HepG2 (cell line): ENCODE results near the gene PACSIN1. TPM values are rescaled to one million over a fixed set of nuclear protein-coding genes. Genes with fewer than 3 reads are reported as not detected.

Experiments used
- ATF7-NPFF ChIP-seq: sonication (generic); formaldehyde crosslinking; IDR thresholded peaks from 2 replicates; pipeline ENCODE4 v1.8.1; 2023; ENCODE audit warnings: mild to moderate bottlenecking, low read depth, missing genetic modification reagents, moderate library complexity
- BORCS8-MEF2B ChIP-seq: sonication (generic); formaldehyde crosslinking; IDR thresholded peaks from 2 replicates; pipeline ENCODE4 v1.8.0; 2022; ENCODE audit warnings: mild to moderate bottlenecking, missing genetic modification reagents
- ELF1 ChIP-seq: sonication (generic); formaldehyde crosslinking; IDR thresholded peaks from 2 replicates; pipeline ENCODE4 v1.4.0; 2020; ENCODE audit warnings: missing genetic modification reagents
- ETV6 ChIP-seq: sonication (generic); formaldehyde crosslinking; conservative IDR thresholded peaks from 2 replicates; pipeline ENCODE4 v1.4.0; 2020; ENCODE audit warnings: missing genetic modification reagents
- HNRNPLL ChIP-seq: fragments of 200-400 bp; formaldehyde crosslinking; IDR thresholded peaks from 2 replicates; pipeline ENCODE4 v1.6.1; 2017; ENCODE audit warnings: mild to moderate bottlenecking, low read depth, low read length; ENCODE audit not compliant: poor library complexity, severe bottlenecking
- KLF9 ChIP-seq: IDR thresholded peaks from 2 replicates; pipeline ENCODE4 v1.6.1; 2016; ENCODE audit warnings: low read depth
- RXRB ChIP-seq: IDR thresholded peaks from 2 replicates; pipeline ENCODE4 v1.6.1; 2016; ENCODE audit warnings: borderline replicate concordance, missing genetic modification reagents, missing compliant biosample characterization
- SMAD3 ChIP-seq: sonication (generic); formaldehyde crosslinking; IDR thresholded peaks from 2 replicates; pipeline ENCODE4 v1.4.0; 2020; ENCODE audit warnings: missing genetic modification reagents
- SOX6 ChIP-seq, 2 experiments: fragments of 450-650 bp in 1 of 2; sonication (generic) in 1 of 2; formaldehyde crosslinking in 1 of 2; IDR thresholded peaks; 2 replicates each; pipeline versions ENCODE4 v1.4.0 to v1.6.1; 2017 to 2020; ENCODE audit warnings: antibody characterized with exemption in 1 of 2, mild to moderate bottlenecking in 1 of 2, missing genetic modification reagents in 1 of 2
- TIGD3 ChIP-seq: sonication (generic); formaldehyde crosslinking; IDR thresholded peaks from 2 replicates; pipeline ENCODE4 v1.5.1; 2020; ENCODE audit warnings: mild to moderate bottlenecking, missing genetic modification reagents, borderline replicate concordance
- ZBTB33 ChIP-seq: sonication (generic); formaldehyde crosslinking; IDR thresholded peaks from 2 replicates; pipeline ENCODE4 v1.4.0; 2020; ENCODE audit warnings: missing genetic modification reagents
- ZBTB49 ChIP-seq: sonication (generic); formaldehyde crosslinking; IDR thresholded peaks from 2 replicates; pipeline ENCODE4 v1.4.0; 2020; ENCODE audit warnings: missing genetic modification reagents, borderline replicate concordance
- ZMYM2 ChIP-seq: sonication (generic); formaldehyde crosslinking; IDR thresholded peaks from 2 replicates; pipeline ENCODE4 v1.8.0; 2022; ENCODE audit warnings: mild to moderate bottlenecking, missing genetic modification reagents
- ZNF274 ChIP-seq: sonication (generic); formaldehyde crosslinking; IDR thresholded peaks from 2 replicates; pipeline ENCODE4 v1.5.1; 2020; ENCODE audit warnings: mild to moderate bottlenecking, missing genetic modification reagents
- polyA plus RNA-seq, 8 experiments: library from polyadenylated mRNA; depleted of rRNA in 3 of 8; stranded (reverse) in 7 of 8; unstranded in 1 of 8; fragments of >200 nt; fragmentation: Illumina TruSeq in 4 of 8; extraction: Trizol in 4 of 8; gene quantifications; 2 replicates each; pipeline versions ENCODE4 v1.2.1 to v1.2.3, GENCODE V29; 2011 to 2016; ENCODE audit warnings: low read depth in 4 of 8, missing spikeins in 1 of 8, mixed read lengths in 1 of 8; ENCODE audit not compliant: insufficient read depth in 1 of 8
- total RNA-seq, 5 experiments: library from RNA; depleted of rRNA; stranded (reverse); fragments of >200 nt; fragmentation: Illumina TruSeq; extraction: Trizol; gene quantifications; 2 replicates each; pipeline ENCODE4 v1.2.3, GENCODE V29; 2016; ENCODE audit warnings: low read depth in 1 of 5
- TF ChIP-seq, protein P1 (sequence below): sonication (generic); formaldehyde crosslinking; IDR thresholded peaks from 2 replicates; pipeline ENCODE4 v1.4.0; 2020; ENCODE audit warnings: missing genetic modification reagents, mild to moderate bottlenecking, borderline replicate concordance

PACSIN1 gene
- total and polyA plus RNA-seq, 2 of the 13 experiments (the other 11 are each of a cell fraction or from before 2014, with no cell fraction given), result not detected

DNA sequence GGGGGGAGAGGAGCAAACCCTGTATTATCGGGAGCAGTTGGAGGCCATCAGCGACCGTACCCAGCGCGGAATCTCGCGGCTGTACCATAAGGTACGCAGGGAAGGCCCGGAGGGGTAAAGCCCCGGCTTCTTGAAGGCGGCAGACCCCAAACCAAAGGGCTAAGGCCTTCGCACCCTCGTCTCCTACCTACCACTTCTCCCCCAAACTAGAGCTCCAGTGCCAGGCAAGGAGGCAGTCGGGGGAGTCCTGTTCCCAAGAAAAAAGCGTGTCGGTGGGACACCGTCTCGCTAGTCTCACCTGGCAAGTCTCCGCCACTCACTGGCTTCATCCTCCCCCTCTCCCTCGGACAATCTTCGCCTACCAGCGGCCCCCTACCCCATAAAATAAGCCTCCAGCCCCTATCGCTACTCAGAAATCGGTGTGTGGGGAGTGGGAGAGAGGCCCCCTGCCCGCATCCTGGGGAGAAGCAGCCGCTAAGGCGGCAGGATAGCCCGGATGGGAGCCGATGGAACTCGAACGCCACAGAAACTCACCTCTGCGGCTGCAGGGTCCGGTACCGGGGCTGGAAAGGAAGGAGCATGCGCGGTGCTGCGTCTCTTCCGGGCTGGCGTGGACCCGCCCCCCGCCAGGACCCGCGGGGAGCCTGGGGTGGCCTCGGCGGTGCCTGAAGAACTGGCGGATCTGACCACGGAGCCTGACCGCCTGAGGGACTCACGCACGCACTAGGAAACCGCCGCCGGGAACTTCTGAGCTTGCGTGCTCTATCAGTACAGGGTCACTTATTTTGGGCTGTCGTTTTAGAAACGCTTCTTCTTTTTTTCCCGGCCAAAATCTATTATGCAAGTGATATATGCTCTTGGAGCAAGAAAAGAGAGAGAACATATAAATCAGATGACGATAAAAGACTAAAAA lies 40.1 kb upstream of the PACSIN1 start, which contains the start of gene RPS10 (continued):
- TF ChIP-seq ZBTB33, result 0 out of 2 replicates have a peak, but pooled peaks have one; percentile 6
- TF ChIP-seq ETV6, result peak; percentile 35; the same call in 1 of the 2 replicates
- peak; percentile 96 for TF ChIP-seq ELF1
- peak; percentile 79 for TF ChIP-seq BORCS8-MEF2B (CRISPR knock-in tag)
- TF ChIP-seq ATF7-NPFF (CRISPR knock-in tag), result peak; percentile 71; the same call in 1 of the 2 replicates
- 0 out of 2 replicates have a peak, but pooled peaks have one; percentile 78 for TF ChIP-seq TIGD3 (CRISPR knock-in tag)
- peak; percentile 79 for TF ChIP-seq ZNF274 (CRISPR knock-in tag)
- no peak for TF ChIP-seq ZMYM2
- TF ChIP-seq ZBTB49, result no peak; the same call in 1 of the 2 replicates
- TF ChIP-seq HNRNPLL, result peak; percentile 90
- peak; percentile 58; the same call in 1 of the 2 replicates for TF ChIP-seq RXRB
- TF ChIP-seq, protein P1, sequence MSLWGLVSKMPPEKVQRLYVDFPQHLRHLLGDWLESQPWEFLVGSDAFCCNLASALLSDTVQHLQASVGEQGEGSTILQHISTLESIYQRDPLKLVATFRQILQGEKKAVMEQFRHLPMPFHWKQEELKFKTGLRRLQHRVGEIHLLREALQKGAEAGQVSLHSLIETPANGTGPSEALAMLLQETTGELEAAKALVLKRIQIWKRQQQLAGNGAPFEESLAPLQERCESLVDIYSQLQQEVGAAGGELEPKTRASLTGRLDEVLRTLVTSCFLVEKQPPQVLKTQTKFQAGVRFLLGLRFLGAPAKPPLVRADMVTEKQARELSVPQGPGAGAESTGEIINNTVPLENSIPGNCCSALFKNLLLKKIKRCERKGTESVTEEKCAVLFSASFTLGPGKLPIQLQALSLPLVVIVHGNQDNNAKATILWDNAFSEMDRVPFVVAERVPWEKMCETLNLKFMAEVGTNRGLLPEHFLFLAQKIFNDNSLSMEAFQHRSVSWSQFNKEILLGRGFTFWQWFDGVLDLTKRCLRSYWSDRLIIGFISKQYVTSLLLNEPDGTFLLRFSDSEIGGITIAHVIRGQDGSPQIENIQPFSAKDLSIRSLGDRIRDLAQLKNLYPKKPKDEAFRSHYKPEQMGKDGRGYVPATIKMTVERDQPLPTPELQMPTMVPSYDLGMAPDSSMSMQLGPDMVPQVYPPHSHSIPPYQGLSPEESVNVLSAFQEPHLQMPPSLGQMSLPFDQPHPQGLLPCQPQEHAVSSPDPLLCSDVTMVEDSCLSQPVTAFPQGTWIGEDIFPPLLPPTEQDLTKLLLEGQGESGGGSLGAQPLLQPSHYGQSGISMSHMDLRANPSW (CRISPR knock-in tag), result peak; percentile 46; the same call in 1 of the 2 replicates
- no peak for TF ChIP-seq KLF9 (CRISPR knock-in tag)
- no peak for TF ChIP-seq SOX6 (IDR thresholded peaks at IDR 0.05)
- TF ChIP-seq SOX6 (CRISPR knock-in tag; IDR thresholded peaks at IDR 0.05), result peak; percentile 69
- TF ChIP-seq SMAD3 (CRISPR knock-in tag), result peak; percentile 24; the same call in 1 of the 2 replicates
